Urothelium cell line (cell line): ENCODE results near the gene VAV2.
"Not testable (repeated sequence)": the region's sequence is repeated elsewhere in the genome, so short reads cannot be mapped to it uniquely, and the experiment has no call there.

Source experiments
- DNase-seq: peaks from one replicate; pipeline ENCODE4 v3.0.0; 2011; ENCODE audit warnings: low spot score, mixed read lengths
- FAIRE-seq: peaks from 2 replicates; lab custom pipeline; 2011; peaks lifted over from hg19 to GRCh38; lab: Jason Lieb, UNC

The VAV2 gene

GRCh38 chr9:133778336-133779013 is 213.6 kb downstream of the VAV2 start:
- no peak for FAIRE-seq
- DNase-seq = no peak

GRCh38 chr9:133777871-133778270 is 214.3 kb downstream of the VAV2 start:
- no peak for FAIRE-seq

GRCh38 chr9:133777068-133777791 is 214.9 kb downstream of the VAV2 start:
- DNase-seq = no peak
- FAIRE-seq = no peak

More at GRCh38 chr9:133777871-133778270, 214.3 kb downstream of the VAV2 start:
- no peak for DNase-seq

- DNase-seq = no peak
- FAIRE-seq = no peak
These were observed 215.9 kb downstream of the VAV2 start for GRCh38 chr9:133775951-133776905.

- FAIRE-seq (no peak), DNase-seq (no peak)
These were observed 216.8 kb downstream of the VAV2 start for GRCh38 chr9:133775291-133775690.

GRCh38 chr9:133774799-133775198 is 217.3 kb downstream of the VAV2 start:
- FAIRE-seq (no peak), DNase-seq (no peak)

GRCh38 chr9:133773889-133774655 is 218.1 kb downstream of the VAV2 start:
- FAIRE-seq = no peak
- no peak for DNase-seq

- DNase-seq (no peak), FAIRE-seq (no peak)
These were observed 219.5 kb downstream of the VAV2 start for GRCh38 chr9:133772581-133772980.

- DNase-seq (no peak), FAIRE-seq (no peak)
These were observed 220.3 kb downstream of the VAV2 start for GRCh38 chr9:133771486-133772482.

GRCh38 chr9:133770076-133770777 is 221.9 kb downstream of the VAV2 start:
- FAIRE-seq = no peak

GRCh38 chr9:133769511-133770075 is 222.5 kb downstream of the VAV2 start:
- FAIRE-seq = no peak
- no peak for DNase-seq

More at GRCh38 chr9:133770076-133770777, 221.9 kb downstream of the VAV2 start:
- DNase-seq = no peak

GRCh38 chr9:133768859-133769510 is 223.1 kb downstream of the VAV2 start:
- FAIRE-seq = no peak
- DNase-seq = no peak

- no peak for FAIRE-seq
- no peak for DNase-seq
These were observed 223.7 kb downstream of the VAV2 start for GRCh38 chr9:133768371-133768858.

GRCh38 chr9:133767625-133768024 is 224.5 kb downstream of the VAV2 start:
- no peak for FAIRE-seq
- no peak for DNase-seq

- FAIRE-seq (no peak), DNase-seq (no peak)
These were observed 225.1 kb downstream of the VAV2 start for GRCh38 chr9:133767008-133767407.

GRCh38 chr9:133766234-133766633 is 225.9 kb downstream of the VAV2 start:
- DNase-seq, FAIRE-seq: not testable (repeated sequence)
